GM12878 (cell line): Measurements from ENCODE around the gene ZNF385D. TPM values are rescaled to one million over a fixed set of nuclear protein-coding genes. Genes with fewer than 3 reads are reported as not detected.

ENCODE experiments used
- ATAC-seq: fragments of 200-7000 bp; cut with Tn5 transposase; 3 replicates; pipeline ENCODE4 v1.9.1; 2020; ENCODE audit warnings: mild to moderate bottlenecking, moderate library complexity
- BruUV-seq: library from RNA; stranded (reverse); fragments of 400-500 nt; replicated peaks from 2 replicates; lab custom pipeline; 2021; lab: Mats Ljungman, UMichigan
- CTCF ChIA-PET: fragments of 300-600 bp; sonication (Branson Sonifier 250); formaldehyde crosslinking; extraction: SDS; loops from one replicate; lab custom pipeline; 2021; ENCODE audit warnings: inconsistent platforms; lab: Yijun Ruan, JAX
- POLR2A ChIA-PET: fragments of 350-600 bp; formaldehyde crosslinking; extraction: SDS; loops from one replicate; lab custom pipeline; 2021; ENCODE audit warnings: inconsistent platforms; lab: Charles Lee
- RAD21 ChIA-PET: fragments of 300-600 bp; sonication (Branson Sonifier 250); formaldehyde crosslinking; loops from one replicate; lab custom pipeline; 2023; ENCODE audit warnings: antibody characterized with exemption; ENCODE audit not compliant: unreplicated experiment; lab: Charles Lee
- SMC1A ChIA-PET: fragments of 300-600 bp; sonication (Branson Sonifier 250); formaldehyde crosslinking; loops from one replicate; lab custom pipeline; 2023; ENCODE audit not compliant: unreplicated experiment, uncharacterized antibody; lab: Charles Lee
- DNase-seq: peaks from one replicate; pipeline ENCODE4 v3.0.0-alpha.2; 2011; ENCODE audit warnings: low read depth, low spot score
- FAIRE-seq: peaks from 3 replicates; lab custom pipeline; 2011; peaks lifted over from hg19 to GRCh38; lab: Jason Lieb, UNC
- H2AFZ ChIP-seq: 2 replicates; pipeline ENCODE4 v1.6.0; 2011; ENCODE audit warnings: low read depth, low read length, control low read depth; ENCODE audit not compliant: control insufficient read depth
- H3K27ac ChIP-seq: 2 replicates; pipeline ENCODE4 v1.5.1; 2011; ENCODE audit warnings: control low read depth; ENCODE audit not compliant: control insufficient read depth, insufficient read depth
- H3K27me3 ChIP-seq, 2 experiments: replicated peaks in 1 of 2; 2 replicates each; pipeline versions ENCODE4 v1.6.0 to v1.6.1; 2011; ENCODE audit warnings: low read length in 1 of 2; ENCODE audit not compliant: control insufficient read depth in 2 of 2, insufficient read depth in 2 of 2
- H3K36me3 ChIP-seq, 2 experiments: 2 replicates each; pipeline ENCODE4 v1.5.1; 2011; ENCODE audit warnings: low read length in 1 of 2; ENCODE audit not compliant: control insufficient read depth in 2 of 2, insufficient read depth in 2 of 2
- H3K4me1 ChIP-seq: 2 replicates; pipeline ENCODE4 v1.6.1; 2011; ENCODE audit warnings: mild to moderate bottlenecking, low read length, moderate library complexity, mixed read lengths; ENCODE audit not compliant: control insufficient read depth, insufficient read depth
- H3K4me2 ChIP-seq: 2 replicates; pipeline ENCODE4 v1.6.0; 2011; ENCODE audit warnings: control low read depth; ENCODE audit not compliant: control insufficient read depth, insufficient read depth
- H3K4me3 ChIP-seq: fragments of 200-600 bp; sonication (generic); 2 replicates; pipeline ENCODE4 v1.5.1; 2016
- H3K79me2 ChIP-seq: 2 replicates; pipeline ENCODE4 v1.6.0; 2011; ENCODE audit warnings: low read length; ENCODE audit not compliant: control insufficient read depth, insufficient read depth
- H3K9ac ChIP-seq: 2 replicates; pipeline ENCODE4 v1.8.0; 2011; ENCODE audit warnings: low read length, control low read depth, mixed read lengths; ENCODE audit not compliant: control insufficient read depth, insufficient read depth
- H3K9me3 ChIP-seq: replicated peaks from 3 replicates; pipeline ENCODE4 v1.5.1; 2011; ENCODE audit warnings: mild to moderate bottlenecking, low read length; ENCODE audit not compliant: control insufficient read depth, insufficient read depth
- H4K20me1 ChIP-seq: 2 replicates; pipeline ENCODE4 v1.6.0; 2011; ENCODE audit not compliant: control insufficient read depth, insufficient read depth
- FOXM1 ChIP-seq: IDR thresholded peaks from 2 replicates; pipeline ENCODE4 v1.6.1; 2012; ENCODE audit warnings: low read depth, mild to moderate bottlenecking, inconsistent platforms, low read length, moderate library complexity
- HCFC1 ChIP-seq: fragments of 150-350 bp; IDR thresholded peaks from 2 replicates; pipeline ENCODE4 v1.6.1; 2014; ENCODE audit warnings: low read length
- MEF2A ChIP-seq: IDR thresholded peaks from 2 replicates; pipeline ENCODE4 v1.6.1; 2011; ENCODE audit warnings: low read depth, mild to moderate bottlenecking, low read length, moderate library complexity; ENCODE audit not compliant: insufficient read depth
- NBN ChIP-seq: fragments of 450-650 bp; IDR thresholded peaks from 2 replicates; pipeline ENCODE4 v1.6.1; 2016
- RAD51 ChIP-seq: fragments of 450-650 bp; IDR thresholded peaks from 2 replicates; pipeline ENCODE4 v1.6.1; 2016; ENCODE audit warnings: moderate library complexity, mild to moderate bottlenecking, inconsistent platforms
- RB1 ChIP-seq: fragments of 450-650 bp; formaldehyde crosslinking; IDR thresholded peaks from 2 replicates; pipeline ENCODE4 v1.6.1; 2017; ENCODE audit warnings: mild to moderate bottlenecking, borderline replicate concordance
- SIX5 ChIP-seq: IDR thresholded peaks from 2 replicates; pipeline ENCODE4 v1.6.1; 2011; ENCODE audit warnings: mild to moderate bottlenecking, low read depth, low read length, moderate library complexity; ENCODE audit not compliant: severe bottlenecking
- SMAD1 ChIP-seq: fragments of 450-650 bp; IDR thresholded peaks from 2 replicates; pipeline ENCODE4 v1.6.1; 2018; ENCODE audit warnings: mild to moderate bottlenecking, low read depth; ENCODE audit not compliant: partially characterized antibody
- SMC3 ChIP-seq: IDR thresholded peaks from 2 replicates; pipeline ENCODE4 v1.6.1; 2011; ENCODE audit warnings: low read length, improper control_type of control experiment, borderline replicate concordance
- WGBS: methylation state at CpG from one replicate; pipeline ENCODE4 v1.1.6; 2016; ENCODE audit warnings: low lambda C conversion rate; ENCODE audit not compliant: insufficient replicate concordance, insufficient coverage; ENCODE audit errors: missing lambda C conversion rate; 5-methylcytosine and 5-hydroxymethylcytosine counted together
- in situ Hi-C: fragments of 300-500 bp; cut with MboI; formaldehyde crosslinking; loops from 9 replicates; pipeline ENCODE4 v1.14.3; 2018; ENCODE audit warnings: mixed read lengths
- intact Hi-C: fragments of 100-400 bp; cut with micrococcal nuclease; formaldehyde crosslinking; loops from one replicate; pipeline ENCODE4 v1.14.2; 2022; ENCODE audit not compliant: unreplicated experiment
- polyA plus RNA-seq, 11 experiments: library from polyadenylated mRNA; depleted of rRNA in 4 of 11; unstranded in 6 of 11; stranded (reverse) in 5 of 11; fragments of >200 nt; fragmentation: Nextera tagmentation in 4 of 11; fragmentation: Illumina TruSeq in 1 of 11; extraction: Ambion mirVana in 4 of 11; extraction: Trizol in 1 of 11; gene quantifications; 1 replicate in 1 of 11; 2 replicates in 10 of 11; pipeline versions ENCODE4 v1.2.1 to v1.2.3, GENCODE V29; 2011 to 2016; ENCODE audit warnings: inconsistent platforms in 2 of 11, missing spikeins in 2 of 11, low read depth in 1 of 11
- total RNA-seq, 4 experiments: library from RNA; depleted of rRNA in 3 of 4; stranded (reverse); fragments of >200 nt in 3 of 4; fragmentation: Illumina TruSeq in 1 of 4; extraction: Trizol in 1 of 4; gene quantifications; 2 replicates each; pipeline versions ENCODE4 v1.2.1 to v1.2.3, GENCODE V29; 2013 to 2021
- TF ChIP-seq, protein P1 (sequence below): IDR thresholded peaks from 2 replicates; pipeline ENCODE4 v1.6.1; 2011; ENCODE audit warnings: mild to moderate bottlenecking, low read depth, low read length, moderate library complexity; ENCODE audit not compliant: insufficient replicate concordance
- TF ChIP-seq, protein P2 (sequence below): IDR thresholded peaks from 2 replicates; pipeline ENCODE4 v1.6.1; 2012; ENCODE audit warnings: low read length, inconsistent platforms
- TF ChIP-seq, protein P3 (sequence below): IDR thresholded peaks from 2 replicates; pipeline ENCODE4 v1.6.1; 2011; ENCODE audit warnings: borderline replicate concordance, low read depth, mild to moderate bottlenecking, moderate library complexity, low read length; ENCODE audit not compliant: insufficient read depth, poor library complexity, severe bottlenecking

Gene ZNF385D
- total and polyA plus RNA-seq, 10 of the 15 experiments (the other 5 are each of a cell fraction or from before 2014, with no cell fraction given) = 0.01 to 0.62 (median 0.18) TPM; not detected in 5

DNA sequence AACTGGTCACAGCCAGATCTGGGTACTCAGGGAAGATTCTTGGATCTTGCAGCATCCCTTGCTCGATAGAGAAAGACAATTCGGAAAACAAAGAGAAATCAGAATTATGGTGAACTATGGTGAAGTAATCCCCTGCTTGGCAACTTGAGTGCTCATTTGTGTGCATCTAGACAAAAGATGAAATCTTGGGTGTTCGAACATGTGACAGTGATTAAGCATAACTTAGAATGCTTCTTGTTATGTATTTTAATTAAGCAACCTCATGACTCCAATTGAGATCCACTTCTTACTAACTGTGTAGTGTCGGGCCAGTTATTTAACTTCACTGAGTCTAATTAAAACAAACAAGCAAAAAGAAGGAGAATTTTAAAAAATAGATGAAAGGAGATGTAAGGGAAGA, 56.5 kb downstream of the ZNF385D start (continued):
- TF ChIP-seq, protein P1, sequence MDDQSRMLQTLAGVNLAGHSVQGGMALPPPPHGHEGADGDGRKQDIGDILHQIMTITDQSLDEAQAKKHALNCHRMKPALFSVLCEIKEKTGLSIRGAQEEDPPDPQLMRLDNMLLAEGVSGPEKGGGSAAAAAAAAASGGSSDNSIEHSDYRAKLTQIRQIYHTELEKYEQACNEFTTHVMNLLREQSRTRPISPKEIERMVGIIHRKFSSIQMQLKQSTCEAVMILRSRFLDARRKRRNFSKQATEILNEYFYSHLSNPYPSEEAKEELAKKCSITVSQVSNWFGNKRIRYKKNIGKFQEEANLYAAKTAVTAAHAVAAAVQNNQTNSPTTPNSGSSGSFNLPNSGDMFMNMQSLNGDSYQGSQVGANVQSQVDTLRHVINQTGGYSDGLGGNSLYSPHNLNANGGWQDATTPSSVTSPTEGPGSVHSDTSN = no peak
- TF ChIP-seq SIX5 = no peak
- TF ChIP-seq, protein P2, sequence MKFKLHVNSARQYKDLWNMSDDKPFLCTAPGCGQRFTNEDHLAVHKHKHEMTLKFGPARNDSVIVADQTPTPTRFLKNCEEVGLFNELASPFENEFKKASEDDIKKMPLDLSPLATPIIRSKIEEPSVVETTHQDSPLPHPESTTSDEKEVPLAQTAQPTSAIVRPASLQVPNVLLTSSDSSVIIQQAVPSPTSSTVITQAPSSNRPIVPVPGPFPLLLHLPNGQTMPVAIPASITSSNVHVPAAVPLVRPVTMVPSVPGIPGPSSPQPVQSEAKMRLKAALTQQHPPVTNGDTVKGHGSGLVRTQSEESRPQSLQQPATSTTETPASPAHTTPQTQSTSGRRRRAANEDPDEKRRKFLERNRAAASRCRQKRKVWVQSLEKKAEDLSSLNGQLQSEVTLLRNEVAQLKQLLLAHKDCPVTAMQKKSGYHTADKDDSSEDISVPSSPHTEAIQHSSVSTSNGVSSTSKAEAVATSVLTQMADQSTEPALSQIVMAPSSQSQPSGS = no peak

DNA sequence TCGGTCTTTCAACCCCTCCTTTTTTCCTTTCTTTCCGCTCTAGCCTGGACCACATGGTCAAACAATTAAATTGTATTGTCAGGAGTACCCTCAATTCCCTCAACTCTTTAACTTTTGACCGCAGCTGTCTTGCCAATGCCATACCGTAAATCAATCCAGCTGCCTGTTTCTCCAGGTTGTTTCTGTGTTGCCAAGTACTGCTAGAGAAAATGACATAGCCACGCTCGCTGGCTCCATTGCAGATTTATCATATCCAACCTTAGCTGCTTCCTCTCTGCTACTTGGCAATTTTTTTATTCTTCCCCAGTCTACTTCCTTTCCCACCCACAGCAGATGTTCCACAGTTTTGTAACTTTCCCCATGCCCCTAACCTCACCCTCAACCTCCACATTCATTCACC, 60.0 kb downstream of the ZNF385D start:
- Histone ChIP-seq H3K79me2 (no peaks in the 10 kb centered on the region), H3K4me1 (no peaks in the 10 kb centered on the region), H3K9ac (no peak overlapping the region), H3K27me3 (no peaks in the 10 kb centered on the region), H2AFZ (no peak overlapping the region), H3K4me3 (no peak overlapping the region), H3K36me3 (no peaks in the 10 kb centered on the region), H3K4me2 (no peak overlapping the region), H3K27ac (no peak overlapping the region), H4K20me1 (no peaks in the 10 kb centered on the region), H3K9me3 (no peaks in the 10 kb centered on the region)
- WGBS = 20% methylated on average over 6 of the region's 6 CpGs
- FAIRE-seq (no peak), ATAC-seq (no peak), DNase-seq (no peak)
- RAD21 ChIA-PET = no interaction called here
- POLR2A ChIA-PET = no interaction called here
- in situ Hi-C loops (no loop called here), intact Hi-C loops (no loop called here)
- BruUV-seq = no TSS peak
- TF ChIP-seq HCFC1 (no peak), SMAD1 (no peak), MEF2A (no peak), SMC3 (no peak), RB1 (no peak), FOXM1 (no peak), NBN (no peak), RAD51 (no peak)
- TF ChIP-seq, protein P3, sequence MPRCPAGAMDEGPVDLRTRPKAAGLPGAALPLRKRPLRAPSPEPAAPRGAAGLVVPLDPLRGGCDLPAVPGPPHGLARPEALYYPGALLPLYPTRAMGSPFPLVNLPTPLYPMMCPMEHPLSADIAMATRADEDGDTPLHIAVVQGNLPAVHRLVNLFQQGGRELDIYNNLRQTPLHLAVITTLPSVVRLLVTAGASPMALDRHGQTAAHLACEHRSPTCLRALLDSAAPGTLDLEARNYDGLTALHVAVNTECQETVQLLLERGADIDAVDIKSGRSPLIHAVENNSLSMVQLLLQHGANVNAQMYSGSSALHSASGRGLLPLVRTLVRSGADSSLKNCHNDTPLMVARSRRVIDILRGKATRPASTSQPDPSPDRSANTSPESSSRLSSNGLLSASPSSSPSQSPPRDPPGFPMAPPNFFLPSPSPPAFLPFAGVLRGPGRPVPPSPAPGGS = no peak
- CTCF ChIA-PET = no interaction called here
- SMC1A ChIA-PET = no interaction called here
